ENCODE measurements around the gene EFCAB9.

Gene EFCAB9

DNA sequence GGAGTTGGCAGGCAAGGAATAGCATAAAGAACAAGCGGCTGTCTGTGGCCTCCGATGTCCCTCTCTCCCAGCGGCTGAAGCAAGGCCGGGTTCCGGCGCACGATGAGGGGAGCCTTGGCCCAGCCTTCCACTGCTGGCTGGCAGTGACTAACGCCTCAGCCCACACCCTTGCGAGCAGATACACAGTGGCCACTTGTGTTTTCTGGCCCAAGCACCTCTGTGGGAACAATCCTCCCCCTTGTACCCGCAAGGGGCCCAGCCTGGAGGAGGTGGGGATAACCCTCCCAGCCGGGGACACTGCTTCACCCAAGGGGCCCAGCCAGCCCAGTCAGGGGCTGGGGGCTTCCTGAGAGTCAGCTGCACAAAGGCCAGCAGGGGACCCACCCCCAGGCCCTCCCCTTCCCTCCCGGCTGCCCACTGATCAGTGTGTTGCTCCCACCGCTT, 29.2 kb upstream of the EFCAB9 start:
- H3K27me3 ChIP-seq (replicated peaks; ENCODE audit: control insufficient read depth, insufficient read depth, low read length, poor library complexity, severe bottlenecking) = no peaks in the 10 kb centered on the region
- H3K4me1 ChIP-seq (ENCODE audit: control insufficient read depth, insufficient read depth, low read length, poor library complexity, severe bottlenecking) = peaks cover 64% of the 10 kb centered on the region
- H3K9me3 ChIP-seq (ENCODE audit: control insufficient read depth, low read length) = no peaks in the 10 kb centered on the region
- peaks cover 17% of the 10 kb centered on the region for H3K36me3 ChIP-seq (ENCODE audit: control insufficient read depth, insufficient read depth, low read length)
- peak overlapping the region; percentile 7 for H3K27ac ChIP-seq (ENCODE audit: insufficient read depth, low read length, poor library complexity, severe bottlenecking)
- H3K4me3 ChIP-seq (ENCODE audit: insufficient read depth, low read depth, low read length, poor library complexity, severe bottlenecking) = no peak overlapping the region
- no peak for DNase-seq

DNA sequence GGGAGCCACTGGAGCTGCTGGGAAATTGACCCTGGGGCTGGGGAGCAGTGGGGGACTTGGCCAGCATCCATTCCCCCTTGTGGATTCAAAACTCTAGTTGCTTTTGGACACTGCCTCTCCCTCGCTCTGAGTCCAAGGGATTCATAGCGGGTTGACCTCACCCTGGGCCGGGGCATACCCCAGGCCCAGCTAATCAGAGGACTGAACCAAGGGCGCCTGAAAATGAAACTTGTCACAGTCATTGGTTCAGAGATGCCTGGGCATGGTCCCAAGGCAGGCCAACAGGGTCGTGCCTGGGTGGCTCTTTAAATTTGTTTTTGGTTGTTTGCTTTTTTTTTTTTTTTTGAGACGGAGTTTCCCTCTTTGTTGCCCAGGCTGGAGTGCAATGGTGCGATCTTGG, 28.5 kb upstream of the EFCAB9 start:
- peaks cover 68% of the 10 kb centered on the region for H3K4me1 ChIP-seq (ENCODE audit: control insufficient read depth, insufficient read depth, low read length, poor library complexity, severe bottlenecking)
- H3K27ac ChIP-seq (ENCODE audit: insufficient read depth, low read length, poor library complexity, severe bottlenecking) = no peak overlapping the region
- peaks cover 19% of the 10 kb centered on the region for H3K36me3 ChIP-seq (ENCODE audit: control insufficient read depth, insufficient read depth, low read length)
- no peaks in the 10 kb centered on the region for H3K9me3 ChIP-seq (ENCODE audit: control insufficient read depth, low read length)
- no peak for DNase-seq
- H3K4me3 ChIP-seq (ENCODE audit: insufficient read depth, low read depth, low read length, poor library complexity, severe bottlenecking) = no peak overlapping the region
- no peaks in the 10 kb centered on the region for H3K27me3 ChIP-seq (replicated peaks; ENCODE audit: control insufficient read depth, insufficient read depth, low read length, poor library complexity, severe bottlenecking)

DNA sequence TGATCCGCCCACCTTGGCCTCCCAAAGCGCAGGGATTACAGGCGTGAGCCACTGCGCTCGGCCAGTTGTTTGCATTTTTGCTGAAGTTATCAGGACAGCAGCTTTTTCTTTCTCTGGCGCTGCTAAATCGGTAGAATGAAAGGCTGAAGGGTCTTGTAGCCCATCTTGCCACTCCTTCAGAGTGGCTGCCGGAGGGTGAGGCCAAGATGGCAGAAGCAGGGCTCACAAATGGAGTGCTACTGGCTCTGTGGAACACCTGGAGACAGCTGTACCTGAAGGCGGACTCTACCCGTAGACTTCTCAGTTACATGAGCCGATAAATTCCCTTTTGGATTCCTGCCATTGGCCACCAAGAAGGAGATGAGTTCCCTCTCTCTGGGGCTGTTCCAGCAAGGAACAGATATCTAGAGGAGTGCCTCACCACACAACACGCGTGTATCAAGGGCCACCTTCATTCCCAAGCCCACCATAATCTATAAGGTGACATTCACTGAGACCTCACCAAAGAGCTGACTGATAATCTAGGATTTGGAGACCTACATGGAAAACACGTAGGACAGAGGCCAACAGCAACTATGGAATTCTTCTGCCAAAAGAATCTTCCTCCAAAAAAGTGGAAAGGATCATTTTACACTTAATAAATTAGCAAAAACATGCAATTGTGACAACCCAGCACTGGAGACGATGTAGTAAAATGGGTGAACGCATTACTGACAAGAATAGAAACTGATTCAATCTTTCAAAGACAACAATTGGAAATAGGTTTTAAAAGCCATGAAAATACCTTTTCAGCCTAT, 27.7 kb upstream of the EFCAB9 start:
- peaks cover 71% of the 10 kb centered on the region for H3K4me1 ChIP-seq (ENCODE audit: control insufficient read depth, insufficient read depth, low read length, poor library complexity, severe bottlenecking)
- no peaks in the 10 kb centered on the region for H3K27me3 ChIP-seq (replicated peaks; ENCODE audit: control insufficient read depth, insufficient read depth, low read length, poor library complexity, severe bottlenecking)
- H3K27ac ChIP-seq (ENCODE audit: insufficient read depth, low read length, poor library complexity, severe bottlenecking) = no peak overlapping the region
- no peak for DNase-seq
- H3K36me3 ChIP-seq (ENCODE audit: control insufficient read depth, insufficient read depth, low read length) = peaks cover 26% of the 10 kb centered on the region
- no peaks in the 10 kb centered on the region for H3K9me3 ChIP-seq (ENCODE audit: control insufficient read depth, low read length)
- H3K4me3 ChIP-seq (ENCODE audit: insufficient read depth, low read depth, low read length, poor library complexity, severe bottlenecking) = no peak overlapping the region

DNA sequence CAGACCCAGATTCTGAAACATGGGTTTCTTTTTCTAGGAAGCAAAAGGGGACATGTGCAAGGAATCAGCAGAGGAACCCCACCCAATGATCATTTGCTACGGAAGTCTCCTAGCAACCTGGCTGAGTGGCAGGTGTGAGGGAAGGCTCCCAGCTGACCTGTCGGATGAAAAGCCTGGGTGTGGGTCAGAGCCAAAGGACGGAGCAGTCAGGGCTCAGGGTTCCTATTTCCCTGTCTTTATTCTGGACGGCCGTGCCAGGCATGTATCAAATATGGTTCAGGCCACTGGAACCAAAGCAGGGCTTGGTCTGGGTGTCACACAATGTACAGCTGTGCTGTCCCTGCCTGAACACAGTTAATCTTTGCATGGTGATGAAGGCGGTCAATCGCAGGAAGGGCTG, 26.1 kb upstream of the EFCAB9 start:
- peaks cover 71% of the 10 kb centered on the region for H3K4me1 ChIP-seq (ENCODE audit: control insufficient read depth, insufficient read depth, low read length, poor library complexity, severe bottlenecking)
- no peak overlapping the region for H3K27ac ChIP-seq (ENCODE audit: insufficient read depth, low read length, poor library complexity, severe bottlenecking)
- H3K27me3 ChIP-seq (replicated peaks; ENCODE audit: control insufficient read depth, insufficient read depth, low read length, poor library complexity, severe bottlenecking) = no peaks in the 10 kb centered on the region
- peaks cover 28% of the 10 kb centered on the region for H3K36me3 ChIP-seq (ENCODE audit: control insufficient read depth, insufficient read depth, low read length)
- DNase-seq = no peak
- H3K4me3 ChIP-seq (ENCODE audit: insufficient read depth, low read depth, low read length, poor library complexity, severe bottlenecking) = no peak overlapping the region
- no peaks in the 10 kb centered on the region for H3K9me3 ChIP-seq (ENCODE audit: control insufficient read depth, low read length)

DNA sequence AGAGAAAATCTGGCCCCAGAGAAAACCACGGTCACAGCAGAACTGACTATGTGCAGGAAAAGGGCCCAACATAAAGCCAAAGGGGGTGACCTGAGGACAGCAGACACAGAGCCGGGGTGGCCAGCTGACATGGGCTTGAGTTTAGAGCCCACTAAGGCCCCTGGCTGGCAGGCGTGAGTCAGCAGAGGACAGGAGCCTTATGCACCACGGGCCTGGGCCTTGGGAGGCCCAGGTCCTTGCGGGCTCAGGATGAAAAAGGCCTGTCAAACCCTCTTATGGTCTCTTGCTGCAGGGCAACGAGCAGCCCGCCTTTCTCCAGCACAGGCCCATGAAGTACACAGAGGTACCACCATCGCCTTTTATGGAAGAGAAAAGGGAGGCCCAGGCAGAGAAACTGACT, 25.7 kb upstream of the EFCAB9 start:
- Histone ChIP-seq H3K4me3 (ENCODE audit: insufficient read depth, low read depth, low read length, poor library complexity, severe bottlenecking) (no peak overlapping the region), H3K4me1 (ENCODE audit: control insufficient read depth, insufficient read depth, low read length, poor library complexity, severe bottlenecking) (peaks cover 72% of the 10 kb centered on the region), H3K27ac (ENCODE audit: insufficient read depth, low read length, poor library complexity, severe bottlenecking) (no peak overlapping the region), H3K36me3 (ENCODE audit: control insufficient read depth, insufficient read depth, low read length) (peaks cover 28% of the 10 kb centered on the region), H3K9me3 (ENCODE audit: control insufficient read depth, low read length) (no peaks in the 10 kb centered on the region), H3K27me3 (replicated peaks; ENCODE audit: control insufficient read depth, insufficient read depth, low read length, poor library complexity, severe bottlenecking) (no peaks in the 10 kb centered on the region)
- DNase-seq = no peak

DNA sequence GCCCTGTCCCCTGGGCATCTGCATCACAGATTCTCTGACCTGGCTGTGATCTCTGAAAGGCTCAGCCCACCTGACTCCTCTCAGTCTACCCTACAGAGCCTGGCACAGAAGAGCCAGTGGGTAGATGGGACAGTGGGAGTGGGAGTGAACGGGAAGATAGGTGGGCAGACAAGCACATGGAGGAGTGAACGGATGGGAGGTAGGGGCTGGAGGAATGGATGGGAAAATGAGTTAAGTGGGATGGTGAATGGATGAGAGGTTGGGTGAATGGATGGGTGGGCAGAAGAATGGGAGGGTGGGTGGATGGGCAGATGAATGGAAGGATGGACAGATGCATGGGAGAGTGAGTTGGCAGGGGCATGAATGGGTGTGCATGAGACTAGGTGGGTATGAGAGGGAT, 24.8 kb upstream of the EFCAB9 start:
- H3K27me3 ChIP-seq (replicated peaks; ENCODE audit: control insufficient read depth, insufficient read depth, low read length, poor library complexity, severe bottlenecking) = no peaks in the 10 kb centered on the region
- peaks cover 72% of the 10 kb centered on the region for H3K4me1 ChIP-seq (ENCODE audit: control insufficient read depth, insufficient read depth, low read length, poor library complexity, severe bottlenecking)
- no peak for DNase-seq
- no peaks in the 10 kb centered on the region for H3K9me3 ChIP-seq (ENCODE audit: control insufficient read depth, low read length)
- H3K4me3 ChIP-seq (ENCODE audit: insufficient read depth, low read depth, low read length, poor library complexity, severe bottlenecking) = no peak overlapping the region
- H3K36me3 ChIP-seq (ENCODE audit: control insufficient read depth, insufficient read depth, low read length) = peaks cover 28% of the 10 kb centered on the region
- peak overlapping the region; percentile 14 for H3K27ac ChIP-seq (ENCODE audit: insufficient read depth, low read length, poor library complexity, severe bottlenecking)

DNA sequence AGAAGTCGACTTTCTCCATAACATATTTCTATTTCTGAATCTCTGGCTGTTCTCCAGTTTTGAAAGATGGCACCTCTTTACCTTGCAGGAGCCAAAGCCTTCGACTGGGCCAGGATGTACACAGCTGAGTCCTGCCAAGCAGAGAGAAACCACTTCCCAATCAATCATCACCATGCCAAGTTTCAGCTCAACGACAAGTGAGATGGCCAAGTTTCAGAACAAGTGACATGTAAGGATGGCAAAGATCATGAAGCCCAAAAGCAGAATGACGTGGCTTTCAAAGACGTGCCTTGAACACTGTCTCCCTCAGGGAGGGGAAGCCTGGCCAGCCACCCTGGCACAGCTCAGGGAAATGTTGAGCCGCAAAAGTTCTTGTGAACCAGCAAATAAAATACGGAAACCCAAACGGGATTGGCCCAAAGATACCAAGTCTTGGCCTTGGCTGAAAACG, 23.7 kb upstream of the EFCAB9 start:
- H3K4me1 ChIP-seq (ENCODE audit: control insufficient read depth, insufficient read depth, low read length, poor library complexity, severe bottlenecking) = peaks cover 71% of the 10 kb centered on the region
- H3K36me3 ChIP-seq (ENCODE audit: control insufficient read depth, insufficient read depth, low read length) = peaks cover 22% of the 10 kb centered on the region
- no peak overlapping the region for H3K27ac ChIP-seq (ENCODE audit: insufficient read depth, low read length, poor library complexity, severe bottlenecking)
- H3K4me3 ChIP-seq (ENCODE audit: insufficient read depth, low read depth, low read length, poor library complexity, severe bottlenecking) = no peak overlapping the region
- H3K27me3 ChIP-seq (replicated peaks; ENCODE audit: control insufficient read depth, insufficient read depth, low read length, poor library complexity, severe bottlenecking) = no peaks in the 10 kb centered on the region
- no peak for DNase-seq
- no peaks in the 10 kb centered on the region for H3K9me3 ChIP-seq (ENCODE audit: control insufficient read depth, low read length)

DNA sequence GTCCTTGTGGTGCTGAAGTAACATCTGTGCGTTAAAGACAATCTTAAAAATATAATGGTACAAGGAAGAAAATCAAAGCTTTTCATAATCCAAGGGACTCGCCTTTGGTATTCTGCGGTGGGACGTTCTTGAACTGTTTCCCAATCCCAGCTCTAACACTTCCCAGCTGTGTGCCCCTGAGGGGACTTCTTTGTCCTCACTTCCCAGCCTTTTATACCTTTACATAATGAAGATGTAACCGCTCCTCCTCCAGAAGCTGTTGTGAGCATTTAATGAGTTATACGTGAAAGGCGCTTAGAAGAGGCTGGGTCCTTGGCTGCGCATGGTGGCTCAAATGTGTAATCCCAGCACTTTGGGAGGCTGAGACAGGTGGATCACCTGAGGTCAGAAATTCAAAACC, 22.9 kb upstream of the EFCAB9 start:
- peaks cover 75% of the 10 kb centered on the region for H3K4me1 ChIP-seq (ENCODE audit: control insufficient read depth, insufficient read depth, low read length, poor library complexity, severe bottlenecking)
- DNase-seq = no peak
- H3K9me3 ChIP-seq (ENCODE audit: control insufficient read depth, low read length) = no peaks in the 10 kb centered on the region
- H3K27me3 ChIP-seq (replicated peaks; ENCODE audit: control insufficient read depth, insufficient read depth, low read length, poor library complexity, severe bottlenecking) = no peaks in the 10 kb centered on the region
- peaks cover 18% of the 10 kb centered on the region for H3K36me3 ChIP-seq (ENCODE audit: control insufficient read depth, insufficient read depth, low read length)
- no peak overlapping the region for H3K4me3 ChIP-seq (ENCODE audit: insufficient read depth, low read depth, low read length, poor library complexity, severe bottlenecking)
- peak overlapping the region; percentile 26 for H3K27ac ChIP-seq (ENCODE audit: insufficient read depth, low read length, poor library complexity, severe bottlenecking)

DNA sequence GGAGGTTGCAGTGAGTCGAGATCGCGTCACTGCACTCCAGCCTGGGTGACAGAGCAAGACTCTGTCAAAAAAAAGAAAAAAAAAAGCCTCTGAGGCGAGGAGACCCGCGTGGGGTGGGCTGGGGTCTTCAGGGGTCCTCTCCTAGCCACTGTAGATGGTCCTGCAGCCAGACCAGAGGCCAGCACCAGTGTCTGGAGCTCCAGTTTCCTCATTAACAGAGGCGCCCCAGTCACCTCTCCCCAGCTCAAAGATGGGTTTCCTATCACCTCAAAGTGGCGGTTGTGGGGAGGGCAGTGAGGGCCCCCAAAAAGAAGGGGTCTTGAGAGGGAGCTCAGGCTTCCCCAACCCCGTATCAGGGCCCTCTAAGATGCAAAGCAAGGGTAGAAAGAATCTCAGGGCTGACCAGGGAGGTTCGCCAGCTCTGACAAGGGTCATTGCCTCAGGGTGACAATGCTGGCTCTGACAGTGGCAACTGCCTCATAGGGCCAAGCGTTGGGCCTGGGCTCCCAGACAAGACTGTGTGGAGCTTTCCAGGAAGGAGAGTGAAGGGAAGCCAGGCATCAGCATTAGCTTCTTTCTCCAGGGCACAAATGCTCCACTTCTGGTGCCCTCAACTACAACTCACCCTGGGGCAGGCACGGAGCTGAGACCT, 20.9 kb upstream of the EFCAB9 start:
- Histone ChIP-seq H3K27ac (ENCODE audit: insufficient read depth, low read length, poor library complexity, severe bottlenecking) (peak overlapping the region; percentile 91), H3K4me1 (ENCODE audit: control insufficient read depth, insufficient read depth, low read length, poor library complexity, severe bottlenecking) (peaks cover 86% of the 10 kb centered on the region)

DNA sequence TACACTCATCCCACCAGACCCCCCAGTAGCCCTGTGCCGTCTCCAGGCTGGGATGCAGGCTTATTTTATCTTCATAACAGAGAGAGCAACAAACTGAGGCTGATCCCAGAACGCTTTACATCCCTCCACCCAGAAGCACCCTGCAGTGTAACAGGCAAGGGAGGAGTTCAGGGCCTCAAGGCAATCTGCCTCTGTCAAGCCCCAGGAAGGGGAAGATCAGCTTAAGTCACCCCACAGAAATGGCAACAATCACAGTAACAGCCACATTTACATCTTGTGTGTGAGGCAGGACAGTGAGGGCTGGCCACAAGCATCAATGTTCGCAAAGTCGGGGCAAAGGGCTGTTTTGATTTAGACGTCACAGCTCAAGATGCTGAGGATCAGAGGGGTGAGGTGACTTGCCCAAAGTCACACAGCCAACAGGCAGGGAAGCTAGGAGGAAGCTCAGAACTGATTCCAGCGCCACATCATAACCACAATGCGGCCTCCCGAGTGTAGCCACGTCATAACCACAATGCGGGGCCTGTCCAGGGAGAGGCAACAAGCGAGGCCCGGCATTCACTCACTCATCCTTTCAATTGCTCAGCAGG, 20.3 kb upstream of the EFCAB9 start:
- H3K9me3 ChIP-seq (ENCODE audit: control insufficient read depth, low read length) = no peaks in the 10 kb centered on the region
- H3K27me3 ChIP-seq (replicated peaks; ENCODE audit: control insufficient read depth, insufficient read depth, low read length, poor library complexity, severe bottlenecking) = no peaks in the 10 kb centered on the region
- H3K36me3 ChIP-seq (ENCODE audit: control insufficient read depth, insufficient read depth, low read length) = peaks cover 11% of the 10 kb centered on the region
- DNase-seq = peak; percentile 65 to 77 (median 70)
- H3K4me1 ChIP-seq (ENCODE audit: control insufficient read depth, insufficient read depth, low read length, poor library complexity, severe bottlenecking) = peaks cover 87% of the 10 kb centered on the region
- H3K27ac ChIP-seq (ENCODE audit: insufficient read depth, low read length, poor library complexity, severe bottlenecking) = peak overlapping the region; percentile 91
- peak overlapping the region; percentile 1 for H3K4me3 ChIP-seq (ENCODE audit: insufficient read depth, low read depth, low read length, poor library complexity, severe bottlenecking)

More for the DNA sequence above, 20.9 kb upstream of the EFCAB9 start:
- DNase-seq = no peak
- H3K27me3 ChIP-seq (replicated peaks; ENCODE audit: control insufficient read depth, insufficient read depth, low read length, poor library complexity, severe bottlenecking) = no peaks in the 10 kb centered on the region
- no peaks in the 10 kb centered on the region for H3K9me3 ChIP-seq (ENCODE audit: control insufficient read depth, low read length)
- peaks cover 11% of the 10 kb centered on the region for H3K36me3 ChIP-seq (ENCODE audit: control insufficient read depth, insufficient read depth, low read length)
- peak overlapping the region; percentile 1 for H3K4me3 ChIP-seq (ENCODE audit: insufficient read depth, low read depth, low read length, poor library complexity, severe bottlenecking)
